HG02678 (cell line): ENCODE measurements around the gene NHEJ1.
A peak's percentile ranks its signal among the peaks of the same experiment; 100 is the strongest.

ENCODE experiments used
- ATAC-seq: cut with Tn5 transposase; IDR thresholded peaks from one replicate; pipeline ENCODE4 v1.9.1; 2021; ENCODE audit warnings: mild to moderate bottlenecking, moderate library complexity; ENCODE audit not compliant: unreplicated experiment

Gene NHEJ1

DNA sequence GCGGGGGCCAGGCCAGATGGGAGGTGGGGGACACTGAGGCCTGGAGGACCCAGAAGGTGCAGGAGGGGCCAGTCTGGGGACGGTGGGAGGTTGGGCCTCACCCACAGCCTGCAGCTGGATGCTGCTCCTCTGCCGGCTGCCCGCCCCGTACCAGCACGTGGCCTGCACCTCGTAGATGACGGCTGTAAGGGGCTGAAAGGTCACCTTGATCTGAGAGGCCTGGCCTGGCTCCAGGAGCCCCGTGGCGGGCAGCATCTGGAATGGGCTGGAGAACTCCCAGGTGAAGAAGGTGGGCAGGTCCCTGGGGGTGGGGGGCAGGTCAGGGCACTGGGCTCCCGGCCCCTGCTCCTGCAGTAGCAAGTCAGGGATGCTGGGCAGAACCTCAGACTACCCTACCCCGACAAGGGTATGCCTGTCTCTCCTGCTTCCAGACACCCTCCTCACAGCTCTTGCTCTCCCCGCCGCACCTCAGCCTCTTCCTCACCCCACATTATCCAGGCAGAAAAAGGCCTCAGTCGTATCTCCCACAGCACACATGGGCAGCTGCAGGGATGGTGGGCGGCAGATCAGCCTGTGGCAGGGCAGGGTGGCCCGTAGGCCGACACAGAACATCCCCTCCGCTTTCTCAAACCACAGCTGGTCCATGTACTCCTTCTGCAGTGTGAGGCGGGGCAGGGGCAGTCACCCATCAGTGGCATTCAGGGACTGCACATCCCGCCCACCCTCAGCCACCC is 129.4 kb downstream of the NHEJ1 start:
- ATAC-seq, result no peak

GRCh38 chr2:219030177-219030940 is 130.3 kb downstream of the NHEJ1 start:
- no peak for ATAC-seq

GRCh38 chr2:219029829-219030165 is 130.8 kb downstream of the NHEJ1 start:
- ATAC-seq, result peak; percentile 77

- no peak for ATAC-seq
Observed at GRCh38 chr2:219028996-219029828, 131.4 kb downstream of the NHEJ1 start.

- no peak for ATAC-seq
Observed at GRCh38 chr2:219028141-219028540, 132.5 kb downstream of the NHEJ1 start.

DNA sequence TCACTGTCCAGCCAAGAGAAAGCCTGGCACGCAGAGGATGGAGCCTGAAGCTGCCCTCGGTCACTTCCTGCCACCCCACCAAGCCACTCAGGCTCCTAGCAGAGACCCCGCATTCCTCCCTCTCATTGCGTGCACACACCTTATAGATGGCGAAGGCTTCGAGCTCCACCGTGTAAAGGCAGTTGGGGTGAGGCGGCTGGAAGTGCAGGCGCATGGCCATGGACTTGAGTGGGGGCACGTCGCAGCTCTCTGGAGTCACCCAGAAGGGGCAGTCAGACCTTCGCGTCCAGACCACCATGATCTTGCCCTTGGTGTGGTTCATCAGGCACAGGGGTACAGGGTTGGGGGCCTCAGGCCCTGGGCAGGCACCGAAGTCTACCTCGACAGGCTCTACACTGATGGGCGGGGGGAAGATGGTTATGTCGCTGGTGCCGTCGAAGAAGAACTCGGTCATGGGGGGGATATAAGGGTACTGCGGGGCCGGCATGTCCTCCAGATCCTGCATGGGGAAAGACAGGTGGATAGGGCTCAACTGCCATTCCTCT is 133.0 kb downstream of the NHEJ1 start:
- no peak for ATAC-seq

- ATAC-seq, result no peak
Observed at GRCh38 chr2:219026946-219027345, 133.7 kb downstream of the NHEJ1 start.

GRCh38 chr2:219025637-219026585 is 134.7 kb downstream of the NHEJ1 start:
- ATAC-seq, result no peak
